ENCODE measurements around the gene MORF4L1. TPM values are rescaled to one million over a fixed set of nuclear protein-coding genes. Genes with fewer than 3 reads are reported as not detected.

The MORF4L1 gene
- total RNA-seq, 1 experiment from 2014 or later, result 428 TPM

- BruUV-seq (replicated peaks), result no TSS peak
- no peak overlapping the region for H3K27ac ChIP-seq (ENCODE audit: low read depth, low read length, poor library complexity, severe bottlenecking)
- POLR2A ChIA-PET (ENCODE audit: low non-redundant PET), result no interaction called here
- H3K4me3 ChIP-seq (ENCODE audit: low read depth, low read length, poor library complexity, severe bottlenecking), result no peak overlapping the region
- no peaks in the 10 kb centered on the region for H3K27me3 ChIP-seq (replicated peaks; ENCODE audit: insufficient read depth, low read depth, low read length, poor library complexity)
- DNase-seq (ENCODE audit: low spot score), result no peak
- intact Hi-C loops (cut with micrococcal nuclease; ENCODE audit: unreplicated experiment), result no loop called here
- no peaks in the 10 kb centered on the region for H3K4me1 ChIP-seq (ENCODE audit: insufficient read depth, low read length, poor library complexity, severe bottlenecking)
- CTCF ChIA-PET, result no interaction called here
- no peak for TF ChIP-seq EZH2 (IDR thresholded peaks at IDR 0.05; ENCODE audit: borderline replicate concordance, low read depth, low read length, poor library complexity, severe bottlenecking)
- TF ChIP-seq CTCF (conservative IDR thresholded peaks at IDR 0.05; ENCODE audit: low read depth, low read length), result no peak
- H3K36me3 ChIP-seq (ENCODE audit: insufficient read depth, low read length, poor library complexity, severe bottlenecking), result no peaks in the 10 kb centered on the region
- H3K9me3 ChIP-seq (ENCODE audit: low read depth, low read length, poor library complexity, severe bottlenecking), result no peaks in the 10 kb centered on the region
These were observed 61.3 kb downstream of the MORF4L1 start for GRCh38 chr15:78933823-78934654.

- DNase-seq (ENCODE audit: low spot score), result no peak
- TF ChIP-seq EZH2 (IDR thresholded peaks at IDR 0.05; ENCODE audit: borderline replicate concordance, low read depth, low read length, poor library complexity, severe bottlenecking) (no peak), CTCF (conservative IDR thresholded peaks at IDR 0.05; ENCODE audit: low read depth, low read length) (no peak)
- BruUV-seq (replicated peaks), result no TSS peak
- intact Hi-C loops (cut with micrococcal nuclease; ENCODE audit: unreplicated experiment), result no loop called here
- CTCF ChIA-PET, result no interaction called here
- Histone ChIP-seq H3K9me3 (ENCODE audit: low read depth, low read length, poor library complexity, severe bottlenecking) (no peaks in the 10 kb centered on the region), H3K4me3 (ENCODE audit: low read depth, low read length, poor library complexity, severe bottlenecking) (no peak overlapping the region), H3K36me3 (ENCODE audit: insufficient read depth, low read length, poor library complexity, severe bottlenecking) (no peaks in the 10 kb centered on the region), H3K4me1 (ENCODE audit: insufficient read depth, low read length, poor library complexity, severe bottlenecking) (no peaks in the 10 kb centered on the region), H3K27ac (ENCODE audit: low read depth, low read length, poor library complexity, severe bottlenecking) (no peak overlapping the region), H3K27me3 (replicated peaks; ENCODE audit: insufficient read depth, low read depth, low read length, poor library complexity) (no peaks in the 10 kb centered on the region)
- POLR2A ChIA-PET (ENCODE audit: low non-redundant PET), result no interaction called here
These were observed 61.9 kb downstream of the MORF4L1 start for GRCh38 chr15:78934655-78935023.

- H3K27me3 ChIP-seq (replicated peaks; ENCODE audit: insufficient read depth, low read depth, low read length, poor library complexity), result no peaks in the 10 kb centered on the region
- no peaks in the 10 kb centered on the region for H3K36me3 ChIP-seq (ENCODE audit: insufficient read depth, low read length, poor library complexity, severe bottlenecking)
- H3K4me1 ChIP-seq (ENCODE audit: insufficient read depth, low read length, poor library complexity, severe bottlenecking), result no peaks in the 10 kb centered on the region
- TF ChIP-seq EZH2 (IDR thresholded peaks at IDR 0.05; ENCODE audit: borderline replicate concordance, low read depth, low read length, poor library complexity, severe bottlenecking) (no peak), CTCF (conservative IDR thresholded peaks at IDR 0.05; ENCODE audit: low read depth, low read length) (no peak)
- no peak overlapping the region for H3K4me3 ChIP-seq (ENCODE audit: low read depth, low read length, poor library complexity, severe bottlenecking)
- H3K27ac ChIP-seq (ENCODE audit: low read depth, low read length, poor library complexity, severe bottlenecking), result no peak overlapping the region
- no peaks in the 10 kb centered on the region for H3K9me3 ChIP-seq (ENCODE audit: low read depth, low read length, poor library complexity, severe bottlenecking)
- no peak for DNase-seq (ENCODE audit: low spot score)
- ChIA-PET POLR2A (ENCODE audit: low non-redundant PET) (no interaction called here), CTCF (interaction anchor here (0.7 kb wide), 1 partner anchor 150 kb away, joined by 3 read pairs; no protein-coding TSS in a partner anchor)
- BruUV-seq (replicated peaks), result no TSS peak
- intact Hi-C loops (cut with micrococcal nuclease; ENCODE audit: unreplicated experiment), result no loop called here
These were observed 64.5 kb downstream of the MORF4L1 start for GRCh38 chr15:78937132-78937739.
